GM21515 (cell line): ENCODE measurements around the gene CAMK1D.

Experiments used
- ATAC-seq: cut with Tn5 transposase; IDR thresholded peaks from one replicate; pipeline ENCODE4 v1.9.1; 2021; ENCODE audit not compliant: unreplicated experiment

Gene CAMK1D

DNA sequence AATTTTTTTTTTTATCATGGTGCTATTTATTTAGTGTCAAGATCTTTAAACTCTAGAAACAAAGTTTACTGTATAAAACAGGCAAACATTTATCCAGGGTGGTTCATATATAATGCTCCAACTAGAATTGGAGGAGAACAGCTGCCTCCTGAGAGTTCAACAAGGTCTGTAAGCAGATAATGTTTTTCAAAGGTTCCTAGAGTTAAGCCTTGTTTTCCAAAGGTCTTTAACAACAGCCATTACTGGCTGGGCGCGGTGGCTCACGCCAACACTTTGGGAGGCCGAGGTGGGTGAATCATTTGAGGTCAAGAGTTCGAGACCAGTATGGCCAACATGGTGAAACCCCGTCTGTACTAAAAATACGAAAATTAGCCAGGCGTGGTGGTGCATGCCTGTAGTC is 335.4 kb downstream of the CAMK1D start:
- ATAC-seq = no peak

- ATAC-seq = no peak
Observed at GRCh38 chr10:12685261-12686058, 336.1 kb downstream of the CAMK1D start.

DNA sequence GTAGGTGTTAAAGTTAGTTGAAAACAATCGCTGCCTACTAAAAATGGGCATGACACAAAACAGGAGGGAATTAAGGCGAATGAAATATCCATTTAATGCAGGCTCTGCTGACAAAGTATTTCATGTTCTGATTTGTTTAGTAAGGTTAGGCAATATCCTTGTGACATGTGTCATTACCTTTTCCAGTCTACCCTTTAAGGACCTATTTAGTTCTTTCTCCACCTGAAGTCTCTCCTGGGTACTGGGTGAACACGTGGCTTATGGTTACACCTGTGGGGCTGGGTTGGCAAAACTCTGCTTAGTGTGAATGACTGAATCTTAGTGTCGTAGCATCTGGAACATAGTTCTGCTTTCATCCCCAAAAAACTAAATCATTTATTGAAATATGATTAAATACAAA is 338.6 kb downstream of the CAMK1D start:
- no peak for ATAC-seq

DNA sequence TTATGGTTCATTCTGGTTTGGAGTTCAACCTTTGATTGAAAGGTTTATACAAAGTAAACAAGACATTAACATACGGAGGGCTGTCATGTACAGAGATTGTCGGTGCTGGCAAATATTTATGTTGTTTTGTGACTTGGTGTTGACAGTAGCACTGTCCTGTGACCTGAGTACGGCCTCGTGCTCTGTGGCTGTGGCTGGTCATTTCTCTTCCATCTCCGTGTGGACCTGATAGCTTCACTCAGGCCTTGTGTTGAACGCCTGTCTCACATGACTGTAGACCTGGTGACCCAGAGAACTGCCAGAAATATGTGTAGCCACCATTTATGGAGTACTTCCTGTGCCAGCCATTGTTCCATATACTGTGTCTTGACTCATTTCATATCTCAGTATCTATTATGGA is 340.5 kb downstream of the CAMK1D start:
- no peak for ATAC-seq

DNA sequence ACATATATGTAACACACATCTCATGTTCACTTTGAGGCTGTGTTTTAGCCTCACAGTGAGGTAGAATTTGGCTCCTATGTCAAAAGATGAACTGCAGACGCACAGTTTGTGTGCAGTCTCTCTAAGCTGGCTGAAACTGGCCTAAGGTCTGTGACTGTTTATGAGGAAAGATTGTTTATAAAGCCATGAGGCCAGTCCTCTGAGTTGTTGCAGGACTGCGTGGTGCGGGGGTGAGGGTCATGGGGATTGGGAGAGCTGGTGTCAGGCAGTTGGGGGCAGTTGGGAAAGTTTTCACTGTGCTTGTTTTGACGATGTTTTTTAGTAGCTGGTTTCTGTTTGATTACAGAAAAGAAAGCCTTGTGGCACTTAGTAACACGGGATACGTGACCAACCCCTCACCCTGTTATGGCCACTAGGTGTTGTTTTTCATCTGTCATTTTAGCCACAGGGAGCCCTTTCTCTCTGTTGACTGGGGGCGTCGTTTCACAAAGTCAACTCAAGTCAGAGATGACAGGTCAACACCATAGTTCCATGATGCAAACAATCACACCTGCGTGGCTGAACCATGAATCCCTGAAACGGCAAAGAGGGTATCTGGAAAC is 341.3 kb downstream of the CAMK1D start:
- no peak for ATAC-seq

- no peak for ATAC-seq
Observed at GRCh38 chr10:12691596-12691995, 342.2 kb downstream of the CAMK1D start.

- ATAC-seq = no peak
Observed at GRCh38 chr10:12697764-12698163, 348.4 kb downstream of the CAMK1D start.

DNA sequence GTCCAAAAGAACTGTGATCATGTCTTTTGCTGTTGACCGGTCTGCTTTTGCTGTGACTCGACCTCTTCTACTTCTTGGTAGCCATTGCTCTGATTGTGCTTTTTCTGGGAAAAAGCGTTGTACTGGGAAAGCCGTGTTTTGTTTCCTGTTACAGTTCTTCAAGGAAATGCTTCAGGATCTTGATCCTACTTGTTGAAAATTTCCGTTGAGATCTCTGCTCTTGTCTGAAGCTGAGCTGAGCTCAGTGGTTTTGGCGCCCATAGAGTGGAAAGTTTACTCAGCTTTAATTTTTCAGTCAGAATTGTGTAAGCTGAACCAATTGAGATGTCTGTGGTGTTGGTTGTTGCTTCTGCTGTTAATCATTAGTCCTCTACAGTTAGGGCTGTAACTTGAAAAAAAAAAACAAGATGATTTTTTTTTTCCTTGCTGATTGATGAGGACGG is 349.9 kb downstream of the CAMK1D start:
- no peak for ATAC-seq

DNA sequence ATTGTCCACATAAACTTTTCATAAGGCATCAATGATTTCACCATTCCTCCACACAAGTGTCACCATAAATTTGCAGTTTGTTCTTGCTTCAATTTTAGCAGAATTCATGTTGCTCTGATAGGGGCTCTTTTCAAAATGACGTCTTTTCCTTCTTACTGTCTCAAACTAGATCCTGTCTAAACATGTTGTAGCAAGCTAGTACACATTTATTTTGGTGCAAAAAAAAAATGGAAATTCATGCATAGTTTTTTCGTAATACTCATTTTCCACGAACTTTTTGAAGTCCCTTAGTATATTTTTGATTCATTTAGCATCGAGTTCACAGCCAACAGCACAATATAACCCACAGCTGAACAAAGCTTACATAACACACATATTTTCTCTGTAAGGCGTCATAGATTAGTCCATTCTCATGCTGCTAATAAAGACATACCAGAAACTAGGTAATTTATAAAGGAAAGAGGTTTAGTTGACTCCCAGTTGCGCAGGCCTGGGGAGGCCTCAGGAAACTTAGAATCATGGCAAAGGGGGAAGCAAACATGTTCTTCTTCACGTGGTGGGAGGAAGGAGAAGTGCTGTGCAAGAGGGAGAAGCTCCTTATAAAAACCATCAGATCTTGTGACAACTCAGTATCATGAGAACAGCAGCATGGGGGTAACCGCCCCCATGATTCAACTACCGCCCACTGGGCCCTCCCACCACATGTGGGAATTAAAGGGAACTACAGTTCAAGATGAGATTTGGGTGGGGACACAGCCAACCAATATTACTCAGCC is 350.6 kb downstream of the CAMK1D start:
- no peak for ATAC-seq

DNA sequence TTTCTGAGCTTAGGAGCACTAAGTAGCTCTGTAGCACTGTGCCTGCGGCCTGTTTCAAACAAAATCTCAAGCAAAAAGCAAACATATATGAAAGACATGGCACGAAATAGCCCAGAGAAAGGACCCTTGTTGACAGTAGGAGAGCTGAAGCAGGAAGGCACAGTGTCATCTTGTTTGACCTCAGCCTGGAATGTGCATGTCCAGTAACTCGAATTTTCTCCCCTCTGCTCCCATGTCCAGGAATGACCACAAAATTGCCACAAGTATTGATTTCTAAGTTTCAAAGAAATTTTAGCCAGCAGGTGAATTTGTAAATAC is 351.2 kb downstream of the CAMK1D start:
- ATAC-seq = no peak

- ATAC-seq = no peak
Observed at GRCh38 chr10:12701696-12702095, 352.3 kb downstream of the CAMK1D start.

DNA sequence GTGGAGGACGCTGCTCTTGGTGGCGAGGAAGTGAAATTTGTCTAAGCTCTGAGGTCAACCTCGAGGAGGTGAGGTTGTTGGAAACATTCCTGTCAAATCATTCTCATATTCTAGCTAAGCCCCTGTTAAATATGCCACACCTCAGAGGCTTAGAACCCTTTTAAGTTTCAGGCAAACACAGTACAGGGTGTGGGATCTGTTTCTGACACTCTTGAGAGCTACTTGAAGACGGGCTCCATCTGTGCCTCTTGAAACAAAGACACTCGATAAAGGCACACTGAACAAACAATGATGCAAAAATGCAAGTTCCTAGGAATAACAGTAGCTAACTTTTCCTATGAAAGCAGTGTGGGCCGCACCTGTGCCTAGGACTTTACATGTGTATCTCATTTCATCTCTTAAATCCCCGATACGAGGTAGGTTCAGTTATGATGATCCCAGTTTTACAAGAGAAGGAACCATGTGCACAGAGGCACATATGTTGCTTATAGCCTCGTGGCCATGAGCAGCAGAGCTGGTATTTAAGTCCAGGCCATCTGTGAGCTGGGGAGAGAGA is 352.9 kb downstream of the CAMK1D start:
- no peak for ATAC-seq

DNA sequence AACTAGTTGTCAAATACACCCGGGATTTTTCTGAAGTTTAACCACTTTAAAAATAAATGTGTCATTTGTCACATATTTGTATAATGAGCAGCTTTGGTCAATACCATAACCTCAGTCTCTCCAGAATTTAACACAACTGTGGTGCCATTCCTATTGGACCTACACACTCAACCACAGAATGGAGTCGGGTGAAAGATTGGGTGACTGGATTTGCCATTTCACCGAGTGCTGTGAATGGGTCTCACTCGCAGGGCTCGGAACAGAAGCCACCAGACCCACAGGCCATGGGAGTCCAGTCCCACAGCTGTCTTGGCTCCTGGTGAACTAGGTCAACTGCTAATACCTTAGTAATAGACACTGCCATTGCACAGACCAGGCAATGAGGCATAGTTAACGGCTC is 353.8 kb downstream of the CAMK1D start:
- ATAC-seq = no peak

DNA sequence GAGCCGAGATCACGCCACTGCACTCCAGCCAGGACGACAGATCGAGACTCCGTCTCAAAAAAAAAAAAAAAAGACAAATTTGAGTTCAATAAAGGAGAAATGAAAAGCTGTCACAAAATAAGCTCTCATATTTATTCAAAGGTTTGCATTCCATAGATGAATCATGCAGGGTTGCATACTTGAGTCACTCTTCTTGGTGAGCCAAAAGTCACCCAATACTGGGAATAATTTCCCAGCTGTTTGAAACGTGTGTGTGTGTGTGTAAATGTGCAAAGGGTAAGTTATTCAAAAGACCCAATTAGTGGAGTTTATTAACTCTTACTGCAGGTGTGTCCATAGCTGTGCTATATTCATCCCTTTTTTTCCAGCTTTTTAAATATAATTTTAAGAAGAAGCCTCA is 354.5 kb downstream of the CAMK1D start:
- ATAC-seq = no peak

DNA sequence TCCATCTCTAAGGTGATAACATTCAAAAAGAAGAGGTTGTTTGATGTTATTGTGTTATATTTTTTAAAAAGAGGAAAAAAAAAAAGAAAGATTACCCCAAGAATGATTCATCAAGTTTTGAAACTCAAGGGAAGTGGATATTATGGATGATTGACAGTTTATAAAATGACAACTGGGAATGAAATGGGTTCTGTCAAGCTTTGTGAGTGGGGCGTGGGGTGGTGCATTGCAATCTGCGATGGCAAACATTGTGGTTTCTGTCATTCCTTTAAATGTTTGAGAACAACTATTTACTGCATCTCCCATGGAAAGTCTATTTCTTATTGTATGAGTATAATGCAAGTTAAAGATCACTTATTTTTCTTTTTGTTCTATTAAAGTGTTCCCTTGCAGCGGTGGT is 355.1 kb downstream of the CAMK1D start:
- no peak for ATAC-seq

DNA sequence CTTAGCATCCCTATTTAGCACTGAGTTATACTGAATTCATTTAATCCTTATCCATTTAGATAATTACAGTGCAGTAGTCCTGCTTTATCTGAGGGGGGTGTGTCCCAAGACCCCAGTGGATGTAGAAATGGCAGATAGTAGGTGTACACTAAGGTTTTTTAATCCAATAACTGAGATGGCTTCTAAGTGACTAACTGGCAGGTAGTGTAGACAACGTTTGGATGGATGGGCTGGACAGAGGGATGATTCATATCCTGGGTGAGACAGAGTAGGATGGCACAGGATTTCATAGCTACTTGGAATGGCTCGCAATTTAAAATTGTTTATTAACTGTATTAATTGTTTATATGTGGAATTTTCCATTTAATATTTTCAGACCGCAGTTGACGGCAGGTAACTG is 356.6 kb downstream of the CAMK1D start:
- ATAC-seq = no peak

- no peak for ATAC-seq
Observed at GRCh38 chr10:12707461-12708185, 358.3 kb downstream of the CAMK1D start.

DNA sequence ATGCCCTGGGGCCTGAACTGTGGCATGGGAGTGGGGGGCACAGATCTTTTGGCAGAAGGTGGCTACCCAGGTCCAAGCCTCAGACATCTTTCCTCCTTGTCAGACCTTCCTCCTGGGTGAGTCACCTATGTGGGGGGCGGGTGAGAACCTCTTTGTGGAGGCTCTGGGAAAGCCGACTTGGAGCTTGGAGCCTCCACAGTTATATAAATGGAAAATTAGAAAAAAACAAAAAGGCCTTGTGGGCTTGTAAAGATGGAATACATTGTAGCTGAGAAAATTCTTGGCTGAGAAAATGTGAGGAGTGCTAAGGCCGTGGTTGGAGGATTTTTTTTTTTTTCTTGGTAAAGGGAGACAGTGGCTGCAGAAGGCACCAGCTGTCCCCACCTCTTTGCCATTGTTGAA is 359.7 kb downstream of the CAMK1D start:
- ATAC-seq = no peak

GRCh38 chr10:12709521-12709963 is 360.2 kb downstream of the CAMK1D start:
- no peak for ATAC-seq

- ATAC-seq = no peak
Observed at GRCh38 chr10:12710157-12710556, 360.8 kb downstream of the CAMK1D start.
